ENCODE measurements around the gene INSIG2.

DNA sequence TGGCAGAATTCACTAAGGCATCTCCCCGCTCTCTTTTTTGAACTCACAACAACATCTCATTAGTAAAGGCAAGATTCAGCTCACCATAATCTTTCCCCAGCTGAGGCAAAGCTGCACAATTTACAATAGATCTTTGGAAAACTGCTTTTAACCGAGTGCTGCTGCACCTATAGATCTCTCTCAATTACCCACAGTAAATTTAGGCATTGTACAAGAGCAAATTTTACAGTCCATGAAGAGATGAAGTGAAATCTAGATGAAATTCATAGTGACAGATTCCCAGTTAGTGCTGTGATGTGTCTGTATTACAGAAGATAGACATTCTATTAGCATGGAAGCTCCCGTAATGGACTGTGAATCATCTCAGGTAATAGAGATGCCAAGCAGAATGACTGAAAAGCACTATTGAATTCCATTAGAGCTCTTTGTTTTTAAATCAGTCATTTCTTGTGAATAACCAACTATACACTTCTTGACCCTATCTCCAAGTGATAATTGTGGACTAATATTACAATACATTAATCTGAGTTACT, 36.4 kb upstream of the INSIG2 start:
- TF ChIP-seq, protein P1, sequence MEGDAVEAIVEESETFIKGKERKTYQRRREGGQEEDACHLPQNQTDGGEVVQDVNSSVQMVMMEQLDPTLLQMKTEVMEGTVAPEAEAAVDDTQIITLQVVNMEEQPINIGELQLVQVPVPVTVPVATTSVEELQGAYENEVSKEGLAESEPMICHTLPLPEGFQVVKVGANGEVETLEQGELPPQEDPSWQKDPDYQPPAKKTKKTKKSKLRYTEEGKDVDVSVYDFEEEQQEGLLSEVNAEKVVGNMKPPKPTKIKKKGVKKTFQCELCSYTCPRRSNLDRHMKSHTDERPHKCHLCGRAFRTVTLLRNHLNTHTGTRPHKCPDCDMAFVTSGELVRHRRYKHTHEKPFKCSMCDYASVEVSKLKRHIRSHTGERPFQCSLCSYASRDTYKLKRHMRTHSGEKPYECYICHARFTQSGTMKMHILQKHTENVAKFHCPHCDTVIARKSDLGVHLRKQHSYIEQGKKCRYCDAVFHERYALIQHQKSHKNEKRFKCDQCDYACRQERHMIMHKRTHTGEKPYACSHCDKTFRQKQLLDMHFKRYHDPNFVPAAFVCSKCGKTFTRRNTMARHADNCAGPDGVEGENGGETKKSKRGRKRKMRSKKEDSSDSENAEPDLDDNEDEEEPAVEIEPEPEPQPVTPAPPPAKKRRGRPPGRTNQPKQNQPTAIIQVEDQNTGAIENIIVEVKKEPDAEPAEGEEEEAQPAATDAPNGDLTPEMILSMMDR (IDR thresholded peaks at IDR 0.05) = no peak
- TF ChIP-seq CREM (CRISPR knock-in tag; IDR thresholded peaks at IDR 0.05) (no peak), ZNF138 (CRISPR knock-in tag; conservative IDR thresholded peaks at IDR 0.05) (no peak)
- TF ChIP-seq, protein P2, sequence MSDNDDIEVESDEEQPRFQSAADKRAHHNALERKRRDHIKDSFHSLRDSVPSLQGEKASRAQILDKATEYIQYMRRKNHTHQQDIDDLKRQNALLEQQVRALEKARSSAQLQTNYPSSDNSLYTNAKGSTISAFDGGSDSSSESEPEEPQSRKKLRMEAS (CRISPR knock-in tag; IDR thresholded peaks at IDR 0.05) = no peak

Measured in WTC11 (cell line).